HG03097 (cell line): ENCODE data around the gene S100A9.
"Not testable (repeated sequence)": the region's sequence is repeated elsewhere in the genome, so short reads cannot be mapped to it uniquely, and the experiment has no call there.

Source experiments
- ATAC-seq: cut with Tn5 transposase; IDR thresholded peaks from one replicate; pipeline ENCODE4 v1.9.1; 2021; ENCODE audit not compliant: unreplicated experiment, low FRiP score

Gene S100A9

DNA sequence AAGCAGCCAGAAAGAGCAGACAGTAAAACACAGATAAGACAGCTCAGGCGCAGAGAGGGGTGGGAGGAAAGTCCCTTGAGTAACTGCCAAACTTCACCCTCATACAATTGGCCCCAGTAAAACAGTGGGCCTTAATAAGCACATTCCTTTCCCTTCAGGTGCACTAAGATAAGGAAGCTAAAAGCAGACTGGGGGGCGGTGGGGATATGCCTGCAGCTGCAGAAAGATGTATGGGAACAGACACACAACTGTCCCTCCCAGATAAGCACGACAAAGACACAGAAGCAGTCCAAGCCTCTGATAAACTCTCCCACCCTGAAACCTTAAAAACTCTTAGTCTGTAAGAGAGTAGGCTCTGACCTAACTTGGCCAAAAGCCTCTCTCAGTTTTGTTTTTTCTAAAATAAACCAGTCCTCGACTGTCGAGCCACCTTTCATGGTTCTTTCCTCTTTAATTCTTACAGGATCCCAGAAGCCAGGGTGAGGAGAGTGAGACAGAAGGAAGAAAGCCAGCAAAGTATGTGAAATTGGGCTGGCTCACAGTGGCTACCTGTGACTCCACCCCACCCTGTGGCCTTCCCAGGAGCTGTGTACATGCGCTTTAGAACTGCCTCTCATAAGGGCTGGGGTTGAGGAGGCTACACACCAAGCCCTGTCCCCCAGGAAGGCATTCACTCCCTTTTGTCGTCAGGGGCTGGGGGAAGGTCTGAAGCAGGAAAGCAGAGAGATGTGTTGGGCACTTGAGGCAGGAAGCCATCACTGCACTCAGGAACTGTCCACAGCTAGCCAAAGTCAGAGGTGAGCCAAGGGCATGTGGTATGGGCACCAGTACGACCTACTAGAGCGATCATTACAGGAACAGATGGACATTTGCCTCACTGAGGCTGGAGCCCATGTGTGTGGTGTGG lies 13.6 kb upstream of the S100A9 start:
- ATAC-seq = no peak

DNA sequence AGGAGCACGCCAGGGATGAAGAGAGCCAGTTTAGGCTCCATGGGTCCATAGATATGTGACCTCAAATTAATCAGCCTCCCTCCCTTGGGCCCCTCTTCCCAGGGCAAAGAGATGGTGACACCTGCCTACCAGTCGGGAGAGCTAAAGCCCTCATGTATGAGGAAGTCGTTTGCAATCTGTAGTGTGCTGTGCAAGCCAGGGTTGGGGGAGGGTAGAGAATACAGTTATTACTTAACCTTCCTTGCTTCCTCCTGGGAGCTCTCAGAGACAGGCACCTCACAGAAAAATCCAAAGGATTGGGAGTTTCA lies 13.0 kb upstream of the S100A9 start:
- no peak for ATAC-seq

DNA sequence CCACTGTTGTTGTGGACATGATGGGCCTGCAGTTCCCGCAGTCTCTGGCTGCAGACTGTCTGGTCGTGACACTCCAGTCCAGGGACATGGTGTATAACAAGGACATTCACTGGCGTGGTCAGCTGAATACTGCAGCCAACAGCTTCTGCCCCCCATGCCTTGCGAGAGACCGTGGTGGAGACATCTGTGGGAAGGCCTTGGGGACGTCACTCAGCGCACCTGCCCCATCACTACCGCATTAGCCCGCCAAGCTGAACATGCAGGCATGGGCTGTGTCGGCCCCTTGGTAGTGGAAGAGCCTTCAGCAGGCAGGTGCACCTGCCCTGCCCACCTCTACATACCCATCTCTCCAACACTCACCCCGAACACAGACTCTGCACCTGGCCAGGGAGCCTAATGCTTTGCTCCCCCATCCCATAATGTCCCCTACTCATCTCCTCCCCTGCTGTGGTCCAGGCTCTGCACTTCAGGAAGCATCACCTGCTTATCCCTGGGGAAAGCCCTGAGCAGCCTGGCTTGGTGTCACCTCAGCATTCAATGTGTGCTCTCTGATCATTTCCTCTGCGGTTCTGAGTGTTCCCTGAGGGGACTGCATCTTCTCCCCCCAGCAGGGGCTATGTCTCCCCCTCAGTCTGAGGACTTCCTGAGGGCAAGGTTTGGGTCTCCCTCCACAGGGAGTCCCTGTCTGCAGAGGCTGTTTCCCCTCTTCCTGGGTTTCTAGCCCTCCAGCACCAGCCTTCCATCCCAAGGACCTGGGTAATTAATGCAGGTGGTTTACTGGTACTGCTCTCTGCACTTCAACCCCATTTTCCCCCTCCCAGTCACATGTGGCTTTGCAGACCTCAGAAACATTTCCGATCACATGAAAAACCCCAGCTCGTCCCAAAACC lies 12.2 kb upstream of the S100A9 start:
- no peak for ATAC-seq

DNA sequence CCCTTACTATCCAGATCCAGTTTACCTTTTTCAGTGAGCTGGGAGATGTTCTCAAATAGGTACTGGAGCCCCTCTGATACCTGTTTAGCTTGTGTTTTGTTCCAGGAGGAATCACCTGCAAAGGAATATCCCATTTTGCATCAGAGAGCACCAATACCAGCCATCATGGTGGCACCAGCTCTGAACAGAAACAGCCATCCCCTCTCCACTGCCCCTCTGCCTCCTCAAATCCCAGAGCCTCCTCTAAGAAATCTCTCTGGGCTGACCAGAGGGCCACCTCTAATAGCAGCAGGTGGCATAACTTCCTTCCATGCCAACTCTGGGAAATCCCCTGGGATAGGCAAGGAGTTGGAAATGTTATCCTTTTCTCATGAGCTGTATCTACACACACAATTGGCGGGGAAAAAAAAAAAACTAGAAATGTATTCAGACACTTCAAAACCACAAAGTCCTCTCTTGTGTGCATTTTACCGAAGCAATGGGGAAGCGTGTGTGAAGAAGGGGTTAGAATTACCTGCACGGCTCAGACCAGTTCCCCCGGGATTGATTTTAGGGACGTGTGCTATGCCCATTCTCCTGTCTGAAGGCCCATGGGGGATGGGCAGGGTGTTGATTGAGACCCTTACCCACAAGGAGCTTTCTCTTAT lies 11.5 kb upstream of the S100A9 start:
- no peak for ATAC-seq

DNA sequence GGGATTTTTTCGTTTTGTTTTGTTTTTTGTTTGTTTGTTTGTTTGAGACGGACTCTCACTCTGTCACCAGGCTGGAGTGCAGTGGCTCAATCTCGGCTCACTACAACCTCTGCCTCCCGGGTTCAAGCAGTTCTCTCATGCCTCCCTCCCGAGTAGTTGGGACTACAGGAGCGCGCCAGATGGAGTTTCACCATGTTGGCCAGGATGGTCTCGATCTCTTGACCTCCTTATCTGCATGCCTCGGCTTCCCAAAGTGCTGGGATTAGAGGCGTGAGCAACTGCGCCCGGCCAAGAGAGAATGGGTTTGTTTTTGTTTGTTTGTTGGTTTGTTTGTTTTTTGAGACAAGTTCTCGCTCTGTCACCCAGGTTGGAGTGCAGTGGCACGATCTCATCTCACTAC lies 10.6 kb upstream of the S100A9 start:
- not testable (repeated sequence) for ATAC-seq

DNA sequence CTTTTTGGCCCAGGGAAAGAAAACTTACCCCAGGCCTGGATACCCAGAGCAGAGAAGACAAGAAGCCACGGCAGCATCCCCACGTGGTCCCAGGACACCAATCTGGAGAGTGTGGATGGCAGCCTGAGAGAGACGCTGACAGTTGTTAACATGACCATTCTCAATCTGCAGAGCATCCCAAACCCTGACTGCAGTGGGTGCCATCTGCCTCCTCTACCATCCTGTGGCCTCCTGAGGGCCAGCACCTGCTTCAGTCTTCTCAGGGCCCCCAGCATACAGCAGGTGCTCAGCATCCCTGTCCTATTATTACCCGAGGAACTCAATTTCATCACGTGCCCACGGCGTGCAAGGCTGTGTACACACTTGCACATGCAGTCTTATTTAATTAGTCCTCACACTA lies 9.8 kb upstream of the S100A9 start:
- no peak for ATAC-seq

DNA sequence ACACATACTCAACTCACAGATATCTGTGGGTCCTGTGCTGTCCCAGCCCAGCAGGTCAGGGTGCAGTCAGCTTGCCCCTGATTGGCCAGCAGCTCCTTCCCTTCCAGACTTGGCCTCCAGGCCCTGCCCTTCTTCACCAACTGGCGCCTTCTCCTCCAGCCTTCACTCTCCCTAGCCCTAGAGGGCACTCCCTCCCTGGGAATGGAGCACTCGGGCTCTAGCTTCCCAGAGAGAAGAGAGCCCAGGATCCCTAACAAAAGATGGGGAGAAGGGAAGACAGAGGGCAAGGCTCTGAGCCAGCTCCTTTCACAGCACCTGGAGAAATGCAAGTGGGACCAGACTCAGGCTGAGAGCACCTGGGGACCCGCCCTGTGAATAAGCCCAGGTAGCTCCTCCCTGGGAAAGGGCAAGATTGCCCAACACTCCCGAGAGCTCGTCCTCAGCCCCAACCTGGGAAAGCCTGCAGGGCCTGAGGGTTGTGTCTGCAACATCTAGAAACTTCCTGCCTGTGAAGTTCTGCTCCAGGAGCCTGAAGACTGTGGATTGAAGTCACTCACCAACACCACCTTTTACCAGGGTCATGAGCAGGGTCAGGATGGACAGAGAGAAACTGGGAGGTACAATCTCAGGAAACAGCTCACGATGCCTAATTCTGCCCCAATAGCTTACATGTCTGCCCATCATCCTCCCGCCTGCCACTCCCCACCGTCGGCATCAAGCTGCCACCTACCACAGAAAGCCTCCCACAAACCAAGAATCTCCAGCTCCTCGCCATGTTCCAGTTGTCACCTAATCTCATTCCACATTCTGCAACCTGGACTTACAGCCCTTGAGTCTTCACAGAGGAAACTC lies 8.9 kb upstream of the S100A9 start, which contains the start of gene PGLYRP4:
PGLYRP4 (minus strand) TSS at position 331 of the 852 bp plus-strand sequence. CDS start 909 bp downstream, outside the sequence.
- ATAC-seq = no peak

DNA sequence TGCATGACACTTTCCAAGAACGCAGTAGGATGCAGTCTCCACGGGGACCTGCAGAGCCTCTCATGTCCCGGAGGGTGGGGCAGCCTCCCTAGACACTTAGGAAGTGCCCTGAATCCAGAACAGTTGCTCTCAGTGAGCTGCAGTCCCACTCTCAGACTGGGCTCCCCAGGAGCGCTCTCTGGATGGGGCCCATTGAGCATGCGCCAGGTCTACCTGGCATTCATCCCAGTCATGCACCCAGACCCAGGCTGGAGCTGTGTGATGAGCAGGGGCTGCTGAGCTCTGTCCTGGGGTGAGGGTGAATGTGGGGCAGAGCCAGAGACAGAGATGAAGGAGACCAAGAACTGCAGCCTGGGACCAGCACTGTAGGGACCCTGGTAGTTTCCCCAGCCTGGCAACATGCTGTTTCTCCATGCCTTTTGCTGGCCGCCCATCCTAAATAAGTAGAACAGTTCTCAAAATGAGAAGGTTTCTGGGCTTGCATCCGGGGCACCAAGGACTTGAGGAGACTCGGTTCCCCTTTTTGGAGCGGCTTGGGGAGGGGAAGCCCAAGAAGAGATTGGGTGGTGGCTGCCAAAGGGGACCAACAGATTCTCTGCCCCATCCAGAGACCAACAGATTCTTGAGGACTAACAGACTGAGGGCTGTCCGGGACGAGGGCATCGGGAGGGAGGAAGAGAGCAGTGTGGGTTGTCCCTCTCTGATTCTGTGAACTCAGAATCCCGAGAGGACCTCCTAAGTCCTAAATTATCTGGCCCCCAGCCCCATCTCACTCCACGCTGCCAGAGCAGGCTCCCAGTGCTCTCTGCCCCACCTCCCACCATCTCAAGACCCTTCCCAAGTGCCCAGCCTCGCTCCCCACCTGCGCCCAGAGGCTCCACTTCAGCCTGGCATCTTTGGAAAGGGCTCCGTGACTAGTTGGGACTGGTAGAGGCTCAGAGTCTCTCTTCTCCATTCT lies 8.0 kb upstream of the S100A9 start:
- ATAC-seq = no peak

DNA sequence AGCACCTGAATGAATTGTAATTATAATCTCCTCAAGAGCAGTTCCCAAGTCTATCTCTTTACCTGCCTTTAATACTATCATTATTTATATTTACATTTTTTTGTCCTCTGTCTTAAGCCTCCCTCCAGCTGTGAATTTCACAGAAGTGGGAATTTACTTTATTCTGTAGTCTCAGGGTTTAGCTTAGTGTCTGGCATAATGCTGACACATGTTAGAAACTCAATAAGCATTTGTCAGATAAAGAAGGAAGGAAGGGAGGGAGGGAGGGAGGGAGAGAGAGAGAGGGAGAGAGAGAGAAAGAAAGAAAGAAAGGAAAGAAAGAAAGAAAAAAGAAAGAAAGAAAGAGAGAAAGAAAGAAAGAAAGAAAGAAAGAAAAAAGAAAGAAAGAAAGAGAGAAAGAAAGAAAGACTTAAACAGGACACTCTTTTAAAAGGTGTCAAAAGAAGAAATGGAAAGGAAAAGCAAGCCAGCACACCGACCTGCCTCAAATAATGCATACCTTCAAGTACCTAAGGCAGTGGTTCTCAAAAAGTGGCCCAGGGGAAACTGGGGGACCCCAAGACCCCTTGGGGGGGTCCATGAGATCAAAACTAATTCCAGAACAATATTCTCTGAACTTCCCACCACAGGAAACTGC lies 7.2 kb upstream of the S100A9 start:
- no peak for ATAC-seq

DNA sequence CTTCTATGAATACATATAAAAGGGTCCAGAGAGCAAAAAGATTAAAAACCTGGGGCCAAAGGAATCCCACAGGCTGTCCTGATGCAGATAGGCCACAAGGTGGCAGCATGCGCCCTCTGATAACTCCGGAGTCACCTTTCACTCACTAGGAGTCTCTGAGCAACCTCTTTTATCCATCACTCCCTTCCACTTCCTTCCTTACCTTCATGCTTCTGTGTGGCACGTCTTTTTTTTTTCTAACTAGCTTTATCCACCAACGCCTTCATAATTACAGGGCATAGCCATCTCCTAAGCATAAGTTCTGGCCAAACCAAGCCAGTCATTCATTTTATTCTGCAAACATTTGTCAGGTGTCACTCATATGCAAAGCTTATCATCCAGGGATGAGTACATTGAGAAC lies 5.1 kb upstream of the S100A9 start:
- ATAC-seq = no peak

DNA sequence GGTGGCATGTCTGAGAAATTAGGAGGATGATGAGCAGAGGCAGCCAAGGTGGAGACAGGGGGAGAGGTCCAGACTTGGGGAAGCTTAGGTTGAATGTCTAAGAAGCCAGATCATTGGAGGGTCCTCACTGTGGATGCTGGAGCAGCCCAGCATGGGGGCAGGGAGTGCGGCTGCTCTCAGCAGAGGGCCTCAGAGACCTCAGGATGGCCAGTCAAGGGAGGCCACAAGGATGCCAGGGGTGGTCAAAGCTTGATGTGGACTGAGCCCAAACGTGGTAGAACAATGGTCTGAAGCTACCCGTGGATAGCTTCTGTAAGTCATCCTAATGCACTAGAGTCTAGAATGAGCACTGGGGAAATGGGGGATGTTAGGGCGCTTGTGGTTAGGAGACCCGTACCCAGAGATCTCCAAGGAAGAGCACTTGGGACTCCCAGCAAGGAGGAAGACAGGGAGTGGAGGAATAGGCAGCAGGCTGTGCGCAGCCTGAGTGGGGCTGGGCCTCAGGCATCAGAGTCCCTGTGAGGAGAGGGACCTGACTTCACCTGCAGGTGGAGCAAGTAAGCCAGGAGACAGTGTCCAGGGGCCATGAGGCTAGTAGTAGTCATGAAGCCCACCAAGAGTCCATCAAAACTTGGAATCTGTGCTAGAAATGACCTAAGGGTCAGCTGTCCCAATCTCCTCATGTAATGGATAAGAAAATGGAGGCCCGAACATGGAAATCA lies 4.3 kb upstream of the S100A9 start:
- ATAC-seq = no peak

DNA sequence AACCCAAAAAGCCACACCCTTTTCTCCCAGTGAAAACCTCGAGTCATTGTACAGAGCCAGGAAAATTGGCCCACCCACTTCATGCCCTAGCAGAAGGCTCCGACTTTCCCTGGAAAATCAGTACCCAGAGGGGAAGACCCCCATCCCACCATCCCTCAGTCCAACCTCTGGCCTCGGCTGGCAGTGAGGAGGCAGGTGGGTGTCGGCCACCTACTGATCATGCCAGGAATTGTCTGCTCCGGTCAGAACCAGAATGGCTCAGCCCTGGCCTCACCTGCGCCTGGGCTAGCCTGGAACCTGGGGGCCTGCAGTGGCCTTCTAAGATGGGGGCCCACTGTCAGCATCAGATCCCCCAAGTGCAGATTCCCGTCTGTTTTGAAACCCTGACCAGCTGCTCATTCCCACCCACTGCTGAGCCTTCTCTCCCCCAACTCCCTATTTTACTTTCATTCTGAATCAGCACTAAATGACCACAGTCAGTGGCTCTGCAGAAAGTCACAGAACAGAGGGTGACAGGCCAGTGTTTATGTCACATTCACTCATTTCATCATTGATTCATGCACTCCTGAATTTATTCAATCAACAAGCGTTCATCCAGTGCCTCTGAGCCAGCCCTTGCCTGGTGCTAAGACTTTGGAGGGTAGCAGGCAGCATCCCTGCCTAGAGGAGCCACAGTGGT lies 3.0 kb upstream of the S100A9 start:
- no peak for ATAC-seq

DNA sequence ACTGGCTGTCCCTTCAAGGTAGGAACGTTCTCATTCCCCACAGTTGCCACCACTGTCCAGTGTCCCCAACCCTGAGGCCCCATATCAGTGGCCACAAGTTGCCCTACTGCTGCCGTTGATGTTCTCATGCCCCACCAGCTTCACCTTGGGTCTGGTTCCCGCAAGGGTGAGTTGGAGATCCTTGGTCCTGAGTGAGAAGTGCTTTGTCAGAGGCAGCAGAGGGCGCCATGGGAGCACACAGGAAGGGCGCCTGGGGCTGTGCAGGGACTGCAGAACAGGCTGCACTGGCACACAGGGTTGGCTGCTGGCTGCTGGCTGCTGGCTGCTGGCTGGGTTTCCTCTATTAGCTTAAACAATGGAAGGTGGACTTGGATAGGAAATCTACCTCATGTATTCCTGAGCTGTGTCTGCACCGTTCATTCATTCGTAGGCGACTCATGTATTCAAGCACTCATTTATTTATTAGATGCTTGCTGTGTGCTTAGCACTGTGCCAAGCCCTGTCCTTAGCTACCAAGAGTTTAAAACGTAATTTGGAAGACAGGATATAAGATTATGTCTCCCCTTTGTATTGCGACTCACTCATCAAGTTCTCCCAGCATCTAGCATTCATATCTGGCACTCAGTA lies 2.1 kb upstream of the S100A9 start:
- no peak for ATAC-seq

DNA sequence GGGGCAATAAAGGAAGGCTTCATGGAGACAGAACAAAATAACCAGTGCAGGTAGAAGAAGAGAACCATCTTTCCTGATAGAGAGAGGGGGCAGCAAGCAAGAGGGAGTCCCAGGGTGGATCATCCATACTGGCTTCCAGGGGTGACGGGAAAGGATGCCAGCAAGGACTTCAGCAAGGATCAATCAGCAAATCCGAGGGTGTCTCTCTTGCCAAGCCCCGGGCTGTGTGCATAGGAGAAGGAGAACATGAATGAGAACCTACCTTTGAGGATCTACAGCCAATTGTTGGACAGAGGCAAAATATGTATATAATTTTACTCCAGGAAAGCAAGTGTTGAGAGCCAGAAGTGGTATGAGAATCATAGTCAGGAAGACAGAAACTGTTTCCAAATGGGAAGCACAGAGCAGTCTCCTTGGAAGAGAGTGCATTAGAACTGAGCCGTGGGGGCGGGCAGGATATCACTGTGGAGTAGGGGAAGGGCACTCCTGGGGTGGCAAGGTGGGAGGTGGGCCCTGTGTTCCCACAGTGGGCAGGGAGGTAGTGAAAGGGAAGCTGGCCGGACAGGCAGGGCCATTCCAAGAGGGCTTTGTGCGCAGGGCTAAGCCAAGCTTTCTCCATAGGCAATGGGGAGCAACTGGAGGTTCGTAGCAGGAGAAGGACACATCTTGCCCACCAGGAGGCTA lies 1.1 kb upstream of the S100A9 start:
- no peak for ATAC-seq

DNA sequence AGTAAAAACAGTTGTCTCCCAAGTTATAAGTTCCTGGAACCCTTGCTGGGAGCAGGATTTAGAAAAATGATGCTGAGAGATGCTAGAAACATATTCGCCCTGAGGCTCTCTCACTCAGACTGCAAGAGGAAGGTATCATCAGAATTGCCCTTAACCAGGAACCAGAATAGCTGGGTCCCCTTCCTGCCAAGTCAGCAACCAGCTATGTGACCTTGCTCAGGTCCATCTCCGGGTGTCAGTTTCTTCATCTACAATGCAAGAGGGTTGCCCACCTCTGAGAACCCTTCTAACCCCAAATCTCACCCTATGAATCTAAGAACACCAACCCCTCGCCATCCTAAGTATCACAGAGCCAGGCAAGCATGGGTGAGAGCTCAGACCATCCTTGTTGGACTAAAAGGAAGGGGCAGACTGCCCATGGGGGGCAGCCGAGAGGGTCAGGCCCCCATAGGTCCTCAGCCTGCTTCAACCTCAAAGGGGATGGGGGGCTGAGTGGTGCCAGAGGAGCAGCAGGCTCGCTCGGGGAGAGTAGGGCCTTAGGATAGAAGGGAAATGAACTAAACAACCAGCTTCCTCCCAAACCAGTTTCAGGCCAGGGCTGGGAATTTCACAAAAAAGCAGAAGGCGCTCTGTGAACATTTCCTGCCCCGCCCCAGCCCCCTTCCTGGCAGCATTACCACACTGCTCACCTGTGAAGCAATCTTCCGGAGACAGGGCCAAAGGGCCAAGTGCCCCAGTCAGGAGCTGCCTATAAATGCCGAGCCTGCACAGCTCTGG lies 390 bp upstream of the S100A9 start:
- no peak for ATAC-seq

DNA sequence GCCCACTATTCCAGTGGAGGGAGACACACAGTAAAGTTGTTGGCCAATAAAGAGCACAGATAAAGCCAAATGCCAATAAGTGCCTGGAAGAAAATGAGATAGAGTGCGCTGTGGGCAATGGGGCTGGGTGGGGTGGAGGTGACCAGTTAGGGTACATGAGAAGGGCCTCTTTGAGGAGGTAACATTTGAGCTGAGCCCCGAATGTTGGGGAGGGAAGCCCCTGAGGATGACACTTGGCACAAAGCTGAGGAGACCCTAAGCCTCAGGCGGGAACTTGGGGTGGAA lies 979 bp downstream of the S100A9 start:
- ATAC-seq = no peak
